Osteoblast (primary cell): ENCODE measurements around the gene TCL1A. TPM values are rescaled to one million over a fixed set of nuclear protein-coding genes. Genes with fewer than 3 reads are reported as not detected.

ENCODE experiments used
- DNase-seq: peaks from one replicate; pipeline ENCODE4 v3.0.0; 2011; ENCODE audit warnings: low spot score, mixed read lengths; ENCODE audit not compliant: insufficient read length; ENCODE audit errors: missing footprints
- H2AFZ ChIP-seq: 2 replicates; pipeline ENCODE4 v1.6.0; 2011; ENCODE audit warnings: mild to moderate bottlenecking, low read length
- H3K27ac ChIP-seq: 2 replicates; pipeline ENCODE4 v1.5.1; 2011; ENCODE audit warnings: mild to moderate bottlenecking, low read depth, low read length, moderate library complexity
- H3K27me3 ChIP-seq: 2 replicates; pipeline ENCODE4 v1.6.0; 2012; ENCODE audit warnings: mild to moderate bottlenecking, control low read depth, inconsistent platforms, low read length, moderate library complexity; ENCODE audit not compliant: insufficient read depth
- H3K36me3 ChIP-seq: 2 replicates; pipeline ENCODE4 v1.5.1; 2011; ENCODE audit warnings: mild to moderate bottlenecking, low read length, control low read depth, moderate library complexity; ENCODE audit not compliant: insufficient read depth
- H3K4me1 ChIP-seq: 2 replicates; pipeline ENCODE4 v1.5.1; 2011; ENCODE audit warnings: mild to moderate bottlenecking, low read length, control low read depth, moderate library complexity; ENCODE audit not compliant: insufficient read depth
- H3K4me2 ChIP-seq: 2 replicates; pipeline ENCODE4 v1.6.0; 2011; ENCODE audit warnings: mild to moderate bottlenecking, low read length; ENCODE audit not compliant: insufficient read depth
- H3K4me3 ChIP-seq: fragments of 200-600 bp; sonication (generic); 3 replicates; pipeline ENCODE4 v1.5.1; 2012; ENCODE audit warnings: mild to moderate bottlenecking, low read length, inconsistent platforms; ENCODE audit not compliant: insufficient read depth
- H3K79me2 ChIP-seq: 2 replicates; pipeline ENCODE4 v1.6.0; 2012; ENCODE audit warnings: mild to moderate bottlenecking, low read length, control low read depth, inconsistent platforms; ENCODE audit not compliant: insufficient read depth
- H3K9me3 ChIP-seq: 2 replicates; pipeline ENCODE4 v1.5.1; 2011; ENCODE audit warnings: low read depth, low read length, control low read depth
- H4K20me1 ChIP-seq: 2 replicates; pipeline ENCODE4 v1.6.0; 2012; ENCODE audit warnings: mild to moderate bottlenecking, low read length, control low read depth; ENCODE audit not compliant: insufficient read depth
- CTCF ChIP-seq: IDR thresholded peaks from 2 replicates; pipeline ENCODE4 v1.5.1; 2011; ENCODE audit warnings: mild to moderate bottlenecking, low read depth, low read length, moderate library complexity; ENCODE audit errors: extremely low read depth
- total RNA-seq: library from RNA; depleted of rRNA; stranded (reverse); fragments of >200 nt; gene quantifications from 2 replicates; pipeline ENCODE4 v1.2.3, GENCODE V29; 2012

The TCL1A gene
- total RNA-seq, 1 donor: not detected

- Histone ChIP-seq H3K4me1 (no peaks in the 10 kb centered on the region), H3K27ac (no peak overlapping the region), H2AFZ (no peak overlapping the region), H3K27me3 (no peaks in the 10 kb centered on the region), H3K4me3 (no peak overlapping the region), H3K79me2 (no peaks in the 10 kb centered on the region), H3K4me2 (no peak overlapping the region), H4K20me1 (no peaks in the 10 kb centered on the region), H3K36me3 (no peaks in the 10 kb centered on the region), H3K9me3 (no peaks in the 10 kb centered on the region)
- no peak for TF ChIP-seq CTCF
- no peak for DNase-seq
These were observed 46.0 kb upstream of the TCL1A start for GRCh38 chr14:95759941-95760340.

DNA sequence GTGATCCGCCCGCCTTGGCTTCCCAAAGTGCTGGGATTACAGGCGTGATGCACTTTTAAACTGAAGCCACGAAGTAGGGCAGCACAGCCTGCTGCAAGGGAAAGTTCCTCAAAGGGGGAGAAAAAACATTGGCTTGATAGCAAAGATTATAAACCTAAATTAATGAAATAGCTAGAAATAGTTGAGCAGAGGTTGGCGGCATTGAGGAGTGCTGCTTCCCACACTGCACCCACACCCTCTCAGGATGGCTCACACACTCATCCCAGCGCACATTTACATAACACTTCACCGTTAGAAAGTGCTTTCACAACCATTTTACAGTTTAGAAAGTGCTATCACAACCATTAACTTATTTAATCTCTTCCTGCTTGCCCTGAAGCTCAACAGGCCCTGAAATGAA lies 44.4 kb upstream of the TCL1A start:
- Histone ChIP-seq H2AFZ (no peak overlapping the region), H3K36me3 (no peaks in the 10 kb centered on the region), H4K20me1 (no peaks in the 10 kb centered on the region), H3K27ac (no peak overlapping the region), H3K9me3 (no peaks in the 10 kb centered on the region), H3K4me2 (no peak overlapping the region), H3K79me2 (no peaks in the 10 kb centered on the region), H3K4me1 (no peaks in the 10 kb centered on the region), H3K4me3 (no peak overlapping the region), H3K27me3 (no peaks in the 10 kb centered on the region)
- no peak for DNase-seq
- no peak for TF ChIP-seq CTCF

GRCh38 chr14:95756751-95757150 lies 42.8 kb upstream of the TCL1A start:
- no peak overlapping the region for H2AFZ ChIP-seq
- TF ChIP-seq CTCF: no peak
- no peaks in the 10 kb centered on the region for H3K79me2 ChIP-seq
- H3K4me1 ChIP-seq: no peaks in the 10 kb centered on the region
- no peaks in the 10 kb centered on the region for H4K20me1 ChIP-seq
- no peak overlapping the region for H3K4me2 ChIP-seq
- no peak overlapping the region for H3K27ac ChIP-seq
- no peaks in the 10 kb centered on the region for H3K9me3 ChIP-seq
- no peak for DNase-seq
- no peaks in the 10 kb centered on the region for H3K36me3 ChIP-seq
- no peak overlapping the region for H3K4me3 ChIP-seq
- no peaks in the 10 kb centered on the region for H3K27me3 ChIP-seq

DNA sequence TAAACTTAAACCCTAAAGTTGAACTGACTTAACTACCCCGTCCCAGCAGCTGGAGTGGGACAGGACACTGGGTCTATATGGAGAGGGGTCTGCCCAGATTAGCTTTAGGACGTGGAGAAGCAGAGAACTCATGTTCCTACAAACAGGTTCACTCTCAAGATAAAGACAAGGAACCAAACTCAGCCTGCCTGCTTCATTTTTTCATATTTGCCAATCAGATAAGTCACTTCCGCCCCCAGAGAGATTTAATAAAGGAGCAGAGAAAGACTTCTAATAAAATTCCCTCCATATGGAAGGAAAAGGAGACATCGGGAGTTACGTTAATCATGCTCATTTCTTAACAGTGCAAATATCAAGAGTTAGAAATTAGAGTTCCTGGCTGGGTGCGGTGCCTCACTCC lies 42.2 kb upstream of the TCL1A start:
- no peak for TF ChIP-seq CTCF
- Histone ChIP-seq H3K4me2 (no peak overlapping the region), H3K27me3 (no peaks in the 10 kb centered on the region), H3K36me3 (no peaks in the 10 kb centered on the region), H3K27ac (no peak overlapping the region), H2AFZ (no peak overlapping the region), H3K79me2 (no peaks in the 10 kb centered on the region), H3K4me3 (no peak overlapping the region), H4K20me1 (no peaks in the 10 kb centered on the region), H3K4me1 (no peaks in the 10 kb centered on the region), H3K9me3 (no peaks in the 10 kb centered on the region)
- no peak for DNase-seq
